Nephron progenitor cell (in vitro differentiated cells): Measurements from ENCODE around the gene NPAS3.

Experiments used
- DNase-seq: peaks from one replicate; pipeline ENCODE4 v3.0.0; 2021
- H3K27ac Mint-ChIP-seq: 2 replicates; pipeline ENCODE4 v1.8.0; 2021; ENCODE audit warnings: mild to moderate bottlenecking, moderate library complexity, mixed read lengths
- H3K27me3 Mint-ChIP-seq: 2 replicates; pipeline ENCODE4 v1.8.0; 2021; ENCODE audit warnings: mild to moderate bottlenecking, low read depth, mixed read lengths; ENCODE audit not compliant: poor library complexity
- H3K36me3 Mint-ChIP-seq: 2 replicates; pipeline ENCODE4 v1.8.0; 2021; ENCODE audit warnings: low read depth, mixed read lengths
- H3K4me1 Mint-ChIP-seq: 2 replicates; pipeline ENCODE4 v1.8.0; 2021; ENCODE audit warnings: mixed read lengths
- H3K4me3 Mint-ChIP-seq: 2 replicates; pipeline ENCODE4 v1.8.0; 2021; ENCODE audit warnings: mild to moderate bottlenecking, moderate library complexity, mixed read lengths
- H3K9me3 Mint-ChIP-seq: 2 replicates; pipeline ENCODE4 v1.8.0; 2021; ENCODE audit warnings: mild to moderate bottlenecking, moderate library complexity, mixed read lengths
- CTCF ChIP-seq: fragments of 200-600 bp; sonication (generic); IDR thresholded peaks from 2 replicates; pipeline ENCODE4 v1.5.0; 2021; ENCODE audit warnings: antibody characterized with exemption

NPAS3 gene

GRCh38 chr14:33239465-33239864 lies 300.8 kb downstream of the NPAS3 start:
- no peaks in the 10 kb centered on the region for H3K4me1 Mint-ChIP-seq
- no peak overlapping the region for H3K4me3 Mint-ChIP-seq
- no peak overlapping the region for H3K27ac Mint-ChIP-seq
- no peak for TF ChIP-seq CTCF
- no peaks in the 10 kb centered on the region for H3K27me3 Mint-ChIP-seq
- H3K36me3 Mint-ChIP-seq, result no peaks in the 10 kb centered on the region
- no peaks in the 10 kb centered on the region for H3K9me3 Mint-ChIP-seq
- DNase-seq, result no peak

DNA sequence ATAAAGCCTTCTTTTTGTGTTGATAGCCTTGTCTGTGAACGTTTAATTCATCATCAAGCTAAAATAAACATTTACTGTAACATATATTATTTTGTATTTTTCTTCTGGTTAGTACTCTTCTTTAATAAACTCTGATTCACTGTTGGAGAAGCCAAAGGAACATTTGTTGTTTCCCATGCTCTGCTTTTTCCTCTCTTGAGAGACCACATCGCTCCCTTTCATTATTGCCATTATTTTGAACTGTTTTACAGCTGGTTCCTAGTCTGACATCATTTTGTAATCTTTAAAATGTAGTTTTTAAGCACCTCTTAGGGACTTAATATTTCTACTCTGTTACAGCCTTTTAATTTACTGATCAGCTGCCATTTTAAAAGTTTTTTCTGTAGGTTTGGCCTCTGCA lies 301.8 kb downstream of the NPAS3 start:
- Mint-ChIP-seq H3K4me3 (no peak overlapping the region), H3K27ac (no peak overlapping the region), H3K36me3 (no peaks in the 10 kb centered on the region), H3K27me3 (no peaks in the 10 kb centered on the region), H3K9me3 (no peaks in the 10 kb centered on the region), H3K4me1 (no peaks in the 10 kb centered on the region)
- TF ChIP-seq CTCF, result no peak
- no peak for DNase-seq

DNA sequence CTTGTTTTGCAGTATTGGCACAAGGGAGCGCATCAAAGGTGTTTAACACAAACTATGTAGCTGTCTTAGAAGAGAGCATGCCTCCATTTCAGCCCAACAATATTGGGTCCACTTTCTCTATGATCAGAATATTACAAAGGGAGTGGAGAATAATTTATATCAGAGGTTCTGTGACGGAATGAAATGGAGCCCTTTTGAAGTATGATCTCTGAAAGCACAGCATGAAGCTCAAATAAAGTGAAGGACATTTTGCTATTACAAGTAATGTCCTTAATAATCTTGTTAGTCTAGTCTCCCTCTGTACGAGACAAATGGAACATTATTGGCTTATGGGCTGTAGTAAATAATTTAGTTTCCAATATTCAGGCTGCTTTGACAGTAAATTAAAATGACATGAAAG lies 302.7 kb downstream of the NPAS3 start:
- Mint-ChIP-seq H3K4me3 (no peak overlapping the region), H3K27ac (no peak overlapping the region), H3K36me3 (no peaks in the 10 kb centered on the region), H3K27me3 (no peaks in the 10 kb centered on the region), H3K4me1 (no peaks in the 10 kb centered on the region), H3K9me3 (no peaks in the 10 kb centered on the region)
- DNase-seq, result no peak
- TF ChIP-seq CTCF, result no peak

- H3K9me3 Mint-ChIP-seq, result no peaks in the 10 kb centered on the region
- no peak for DNase-seq
- H3K27me3 Mint-ChIP-seq, result no peaks in the 10 kb centered on the region
- peak overlapping the region; percentile 48 for H3K27ac Mint-ChIP-seq
- no peak for TF ChIP-seq CTCF
- H3K36me3 Mint-ChIP-seq, result no peaks in the 10 kb centered on the region
- H3K4me3 Mint-ChIP-seq, result no peak overlapping the region
- H3K4me1 Mint-ChIP-seq, result peaks cover 36% of the 10 kb centered on the region
Measured at GRCh38 chr14:33249233-33249820, 310.6 kb downstream of the NPAS3 start.

- H3K4me1 Mint-ChIP-seq, result peaks cover 36% of the 10 kb centered on the region
- H3K9me3 Mint-ChIP-seq, result no peaks in the 10 kb centered on the region
- no peaks in the 10 kb centered on the region for H3K27me3 Mint-ChIP-seq
- H3K4me3 Mint-ChIP-seq, result no peak overlapping the region
- no peaks in the 10 kb centered on the region for H3K36me3 Mint-ChIP-seq
- no peak overlapping the region for H3K27ac Mint-ChIP-seq
- TF ChIP-seq CTCF, result no peak
- DNase-seq, result no peak
Measured at GRCh38 chr14:33250963-33251362, 312.3 kb downstream of the NPAS3 start.

- Mint-ChIP-seq H3K4me1 (peaks cover 20% of the 10 kb centered on the region), H3K4me3 (no peak overlapping the region), H3K27me3 (no peaks in the 10 kb centered on the region), H3K9me3 (no peaks in the 10 kb centered on the region), H3K36me3 (no peaks in the 10 kb centered on the region), H3K27ac (no peak overlapping the region)
- TF ChIP-seq CTCF, result no peak
- no peak for DNase-seq
Measured at GRCh38 chr14:33254342-33254741, 315.7 kb downstream of the NPAS3 start.
